Stimulated activated memory B cell treated with anti-CD40 and anti-IgM and Interleukin-4, amounts not matched to agents 10 μg/mL and 1 μg/mL and 100 μg/mL, for 72 hours (primary cell): ENCODE results near the gene STX16.
A peak's percentile ranks its signal among the peaks of the same experiment; 100 is the strongest.

Experiments
- ATAC-seq: fragments of 150-1000 bp; cut with Tn5 transposase; 2 replicates; pipeline ENCODE4 v1.10.0; 2021
- H3K27ac Mint-ChIP-seq: one replicate; pipeline ENCODE4 v1.8.0; 2022; ENCODE audit warnings: mild to moderate bottlenecking, mixed read lengths
- H3K27me3 Mint-ChIP-seq: one replicate; pipeline ENCODE4 v1.8.0; 2022; ENCODE audit warnings: mixed read lengths
- H3K36me3 Mint-ChIP-seq: one replicate; pipeline ENCODE4 v1.8.0; 2022; ENCODE audit warnings: mixed read lengths
- H3K4me1 Mint-ChIP-seq: one replicate; pipeline ENCODE4 v1.8.0; 2022; ENCODE audit warnings: mixed read lengths
- H3K4me3 Mint-ChIP-seq: one replicate; pipeline ENCODE4 v1.8.0; 2022; ENCODE audit warnings: mild to moderate bottlenecking, moderate library complexity, mixed read lengths
- H3K9me3 Mint-ChIP-seq: one replicate; pipeline ENCODE4 v1.8.0; 2022; ENCODE audit warnings: mixed read lengths

Gene STX16

GRCh38 chr20:58650776-58651558, at the start of gene STX16:
STX16 (plus strand) TSS chr20:58651283; CDS start chr20:58652007, 724 bp downstream.
- H3K36me3 Mint-ChIP-seq, result peaks cover 6% of the 10 kb centered on the region
- H3K4me1 Mint-ChIP-seq, result peaks cover 23% of the 10 kb centered on the region
- H3K27me3 Mint-ChIP-seq, result no peaks in the 10 kb centered on the region
- peak; percentile 93 for ATAC-seq
- H3K9me3 Mint-ChIP-seq, result no peaks in the 10 kb centered on the region
- peak within 1 kb of the TSS; percentile 84 for H3K27ac Mint-ChIP-seq
- peak within 1 kb of the TSS; percentile 88 for H3K4me3 Mint-ChIP-seq

GRCh38 chr20:58602124-58602523, 49.0 kb upstream of the STX16 start:
- Mint-ChIP-seq H3K4me1 (no peaks in the 10 kb centered on the region), H3K27me3 (peaks cover 27% of the 10 kb centered on the region), H3K27ac (no peak overlapping the region), H3K36me3 (no peaks in the 10 kb centered on the region), H3K9me3 (no peaks in the 10 kb centered on the region), H3K4me3 (no peak overlapping the region)
- no peak for ATAC-seq

- no peaks in the 10 kb centered on the region for H3K9me3 Mint-ChIP-seq
- H3K4me1 Mint-ChIP-seq, result no peaks in the 10 kb centered on the region
- H3K36me3 Mint-ChIP-seq, result no peaks in the 10 kb centered on the region
- peaks cover 36% of the 10 kb centered on the region for H3K27me3 Mint-ChIP-seq
- no peak overlapping the region for H3K27ac Mint-ChIP-seq
- ATAC-seq, result no peak
- H3K4me3 Mint-ChIP-seq, result no peak overlapping the region
Observed at GRCh38 chr20:58603721-58604120, 47.4 kb upstream of the STX16 start.

- H3K36me3 Mint-ChIP-seq, result no peaks in the 10 kb centered on the region
- peak; percentile 49 for ATAC-seq
- H3K4me1 Mint-ChIP-seq, result no peaks in the 10 kb centered on the region
- H3K27me3 Mint-ChIP-seq, result peaks cover 39% of the 10 kb centered on the region
- H3K4me3 Mint-ChIP-seq, result no peak overlapping the region
- no peak overlapping the region for H3K27ac Mint-ChIP-seq
- no peaks in the 10 kb centered on the region for H3K9me3 Mint-ChIP-seq
Observed at GRCh38 chr20:58604128-58604881, 46.8 kb upstream of the STX16 start.

- Mint-ChIP-seq H3K36me3 (no peaks in the 10 kb centered on the region), H3K27me3 (peaks cover 46% of the 10 kb centered on the region), H3K4me3 (no peak overlapping the region), H3K27ac (no peak overlapping the region), H3K9me3 (no peaks in the 10 kb centered on the region), H3K4me1 (no peaks in the 10 kb centered on the region)
- no peak for ATAC-seq
Observed at GRCh38 chr20:58605292-58606065, 45.6 kb upstream of the STX16 start.

DNA sequence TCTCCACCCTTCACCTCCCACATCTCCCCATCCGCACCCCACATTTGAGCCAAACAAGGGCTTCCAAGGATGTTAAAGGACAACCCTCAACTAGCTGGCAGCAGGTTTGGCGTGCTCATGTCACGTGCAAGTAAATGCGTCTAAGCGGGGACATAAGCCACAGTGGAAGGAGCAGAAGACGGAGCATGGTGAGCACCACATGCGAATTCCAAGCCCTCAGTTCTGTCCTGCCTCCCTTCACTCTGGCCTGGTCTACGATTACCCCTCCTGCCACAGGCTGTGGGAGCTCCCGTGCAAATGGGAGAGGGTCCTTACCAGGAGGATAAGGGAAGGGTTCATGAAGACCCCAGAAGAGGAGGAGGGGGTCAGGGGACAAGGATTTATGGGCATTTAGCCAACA, 44.9 kb upstream of the STX16 start:
- Mint-ChIP-seq H3K4me1 (no peaks in the 10 kb centered on the region), H3K27me3 (peaks cover 53% of the 10 kb centered on the region), H3K9me3 (no peaks in the 10 kb centered on the region), H3K36me3 (no peaks in the 10 kb centered on the region), H3K27ac (no peak overlapping the region), H3K4me3 (no peak overlapping the region)
- no peak for ATAC-seq

GRCh38 chr20:58608096-58608840, 42.8 kb upstream of the STX16 start:
- Mint-ChIP-seq H3K27ac (no peak overlapping the region), H3K4me3 (no peak overlapping the region)

DNA sequence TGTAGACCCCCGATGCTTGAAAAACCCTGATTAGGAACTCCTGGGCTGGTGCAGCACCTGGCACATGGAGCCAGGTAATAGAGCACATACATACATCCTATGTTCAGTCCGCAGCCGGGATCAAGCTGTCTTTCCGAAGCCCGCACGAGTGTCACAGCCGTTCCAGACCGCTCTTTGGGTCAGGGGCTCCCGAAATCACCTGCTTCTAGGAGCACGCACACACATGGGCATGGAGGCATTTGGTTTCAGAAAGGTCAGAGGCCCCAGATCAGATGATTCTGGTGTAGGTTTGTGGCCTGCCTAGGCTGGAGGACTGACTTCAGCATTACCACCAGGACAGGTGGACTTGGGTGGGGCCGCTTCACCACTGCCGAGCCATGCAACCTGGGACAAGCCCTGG, 42.1 kb upstream of the STX16 start:
- Mint-ChIP-seq H3K9me3 (no peaks in the 10 kb centered on the region), H3K27ac (no peak overlapping the region), H3K4me3 (no peak overlapping the region), H3K27me3 (peaks cover 57% of the 10 kb centered on the region), H3K36me3 (no peaks in the 10 kb centered on the region), H3K4me1 (no peaks in the 10 kb centered on the region)
- no peak for ATAC-seq

More at GRCh38 chr20:58608096-58608840, 42.8 kb upstream of the STX16 start:
- Mint-ChIP-seq H3K36me3 (no peaks in the 10 kb centered on the region), H3K27me3 (peaks cover 53% of the 10 kb centered on the region), H3K9me3 (no peaks in the 10 kb centered on the region), H3K4me1 (no peaks in the 10 kb centered on the region)
- no peak for ATAC-seq

DNA sequence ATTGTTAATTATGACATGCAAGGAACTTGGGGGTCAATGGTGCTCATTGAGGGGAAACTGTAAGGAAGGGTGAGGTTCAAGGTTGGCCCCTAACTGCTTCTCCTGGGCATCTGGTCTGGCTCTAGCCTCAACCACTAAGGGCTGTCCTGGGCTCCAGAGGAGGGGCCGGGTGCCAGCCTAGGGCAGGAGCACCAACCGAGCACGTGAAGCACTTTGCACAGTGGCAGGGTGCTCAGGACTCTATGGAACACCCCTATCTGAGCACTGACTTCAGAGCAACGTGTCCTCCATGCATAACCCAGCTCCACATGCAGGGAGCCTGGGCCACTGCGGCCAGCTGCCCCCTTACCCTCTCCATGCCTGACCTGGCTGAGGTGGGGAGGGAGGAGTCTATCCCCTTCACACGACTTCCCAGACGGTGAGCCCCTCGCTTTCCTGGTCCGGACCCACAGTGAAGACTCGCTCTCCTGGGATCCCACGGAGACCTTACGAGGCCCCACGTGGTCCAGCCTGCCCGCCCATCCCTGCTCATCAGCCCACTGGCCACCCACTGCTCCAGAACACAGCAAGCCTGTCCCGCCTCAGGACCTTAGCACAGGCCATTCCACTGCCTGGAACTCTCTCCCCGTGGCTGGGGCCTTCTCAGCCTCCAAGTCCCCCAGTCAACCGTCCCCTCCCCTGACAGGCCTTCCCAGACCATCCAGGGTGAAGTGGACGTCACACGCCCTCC, 40.8 kb upstream of the STX16 start:
- Mint-ChIP-seq H3K9me3 (no peaks in the 10 kb centered on the region), H3K27ac (no peak overlapping the region), H3K27me3 (peaks cover 54% of the 10 kb centered on the region), H3K4me1 (no peaks in the 10 kb centered on the region), H3K4me3 (no peak overlapping the region), H3K36me3 (no peaks in the 10 kb centered on the region)
- no peak for ATAC-seq

DNA sequence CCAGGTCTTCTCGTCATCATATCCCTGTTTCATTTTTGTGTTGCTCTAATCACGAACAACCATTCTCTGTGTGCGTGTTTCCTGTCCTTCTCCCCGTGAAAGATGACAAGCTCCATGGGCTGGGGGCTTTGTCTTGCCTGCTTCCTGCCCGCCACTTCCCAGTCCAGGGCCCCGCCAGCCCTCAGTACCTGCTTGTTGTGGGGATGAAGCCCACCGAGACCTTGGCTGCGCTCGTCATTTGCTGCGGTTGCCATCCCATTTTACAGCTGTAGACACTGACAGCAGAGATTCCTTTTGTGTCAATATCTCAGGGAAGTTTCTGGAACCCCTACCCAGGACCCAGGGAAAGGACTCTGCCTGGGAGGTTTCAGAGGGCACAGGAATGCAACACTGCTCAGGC, 40.3 kb upstream of the STX16 start:
- Mint-ChIP-seq H3K4me1 (no peaks in the 10 kb centered on the region), H3K27me3 (peaks cover 58% of the 10 kb centered on the region), H3K36me3 (no peaks in the 10 kb centered on the region), H3K27ac (no peak overlapping the region), H3K9me3 (no peaks in the 10 kb centered on the region), H3K4me3 (no peak overlapping the region)
- no peak for ATAC-seq

DNA sequence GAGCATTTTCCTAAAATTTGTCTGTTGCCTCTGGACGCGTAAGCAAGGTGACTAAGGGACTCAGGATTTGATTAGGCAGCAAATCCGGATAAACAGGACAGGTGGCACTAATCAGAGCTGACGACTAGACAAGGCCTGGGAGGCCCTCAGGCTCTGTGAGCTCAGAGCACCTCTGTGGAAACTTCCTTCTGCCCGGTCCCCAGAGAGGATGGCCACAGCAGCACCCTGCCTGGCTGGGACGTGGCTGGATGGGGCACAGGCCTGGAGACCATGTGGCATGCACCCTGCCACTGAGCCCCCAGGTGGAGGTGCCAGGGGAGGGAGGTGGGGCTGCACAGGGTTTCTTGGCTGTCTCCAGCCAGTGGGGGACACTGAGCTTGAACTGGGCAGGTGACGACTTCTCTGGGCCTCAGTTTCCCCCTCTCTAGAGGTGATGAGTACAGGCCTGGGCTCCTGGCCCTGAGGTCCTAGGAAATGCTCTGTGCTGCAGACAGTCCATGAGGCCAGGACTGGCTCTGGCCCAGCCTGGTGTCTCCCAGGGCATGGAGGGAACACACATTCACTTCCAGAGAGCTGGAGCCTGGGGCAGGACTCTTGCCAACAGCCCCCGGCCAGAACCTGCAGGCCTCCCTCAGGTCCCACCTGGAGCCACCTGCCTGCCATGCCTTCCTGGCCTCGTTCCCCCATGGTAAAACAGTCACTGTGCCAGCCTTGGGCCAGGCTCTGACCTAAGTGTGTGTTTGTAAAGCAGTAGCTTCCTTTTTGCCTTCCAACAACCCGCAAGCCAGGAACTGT, 39.6 kb upstream of the STX16 start:
- Mint-ChIP-seq H3K4me1 (no peaks in the 10 kb centered on the region), H3K27ac (no peak overlapping the region), H3K36me3 (no peaks in the 10 kb centered on the region), H3K27me3 (peaks cover 61% of the 10 kb centered on the region), H3K4me3 (no peak overlapping the region), H3K9me3 (no peaks in the 10 kb centered on the region)
- ATAC-seq, result no peak

- Mint-ChIP-seq H3K27me3 (peaks cover 62% of the 10 kb centered on the region), H3K9me3 (peaks cover under 1% of the 10 kb centered on the region), H3K4me1 (no peaks in the 10 kb centered on the region), H3K27ac (no peak overlapping the region), H3K36me3 (no peaks in the 10 kb centered on the region), H3K4me3 (no peak overlapping the region)
- no peak for ATAC-seq
Observed at GRCh38 chr20:58612121-58612691, 38.9 kb upstream of the STX16 start.

GRCh38 chr20:58613061-58613854, 37.8 kb upstream of the STX16 start:
- H3K9me3 Mint-ChIP-seq, result peaks cover 4% of the 10 kb centered on the region
- peaks cover 57% of the 10 kb centered on the region for H3K27me3 Mint-ChIP-seq
- H3K27ac Mint-ChIP-seq, result no peak overlapping the region
- no peaks in the 10 kb centered on the region for H3K4me1 Mint-ChIP-seq
- no peaks in the 10 kb centered on the region for H3K36me3 Mint-ChIP-seq
- no peak for ATAC-seq
- H3K4me3 Mint-ChIP-seq, result no peak overlapping the region
